WTC11 (cell line): ENCODE data around the gene NDUFA3.

Experiments used
- AFF4 ChIP-seq: sonication (generic); formaldehyde crosslinking; IDR thresholded peaks from 2 replicates; pipeline ENCODE4 v1.8.1; 2023; ENCODE audit warnings: mild to moderate bottlenecking, missing genetic modification reagents, borderline replicate concordance
- CTCF ChIP-seq: fragments of 200-600 bp; IDR thresholded peaks from 2 replicates; pipeline ENCODE4 v1.8.0; 2022; ENCODE audit warnings: antibody characterized with exemption
- ESRRA ChIP-seq: sonication (generic); formaldehyde crosslinking; IDR thresholded peaks from 2 replicates; pipeline ENCODE4 v1.8.1; 2022; ENCODE audit warnings: mild to moderate bottlenecking, missing genetic modification reagents, borderline replicate concordance
- FOXK1 ChIP-seq: sonication (generic); formaldehyde crosslinking; IDR thresholded peaks from 2 replicates; pipeline ENCODE4 v1.8.0; 2022; ENCODE audit warnings: mild to moderate bottlenecking, moderate library complexity, missing genetic modification reagents
- IRF2 ChIP-seq: sonication (generic); formaldehyde crosslinking; IDR thresholded peaks from 2 replicates; pipeline ENCODE4 v1.8.0; 2022; ENCODE audit warnings: low read depth, missing genetic modification reagents, borderline replicate concordance
- MAX ChIP-seq: sonication (generic); formaldehyde crosslinking; IDR thresholded peaks from 2 replicates; pipeline ENCODE4 v1.8.0; 2022; ENCODE audit warnings: mild to moderate bottlenecking, missing genetic modification reagents
- SMAD4 ChIP-seq: sonication (generic); formaldehyde crosslinking; IDR thresholded peaks from 2 replicates; pipeline ENCODE4 v1.8.0; 2022; ENCODE audit warnings: mild to moderate bottlenecking, missing genetic modification reagents
- TEAD4 ChIP-seq: sonication (generic); formaldehyde crosslinking; IDR thresholded peaks from 2 replicates; pipeline ENCODE4 v1.8.0; 2022; ENCODE audit warnings: mild to moderate bottlenecking, missing genetic modification reagents

GRCh38 chr19:54145541-54146158, 43.0 kb downstream of the NDUFA3 start:
- TF ChIP-seq MAX (CRISPR knock-in tag) (no peak), TEAD4 (CRISPR knock-in tag) (no peak), FOXK1 (CRISPR knock-in tag) (no peak), CTCF (no peak), IRF2 (CRISPR knock-in tag) (no peak), ESRRA (CRISPR knock-in tag) (no peak), SMAD4 (CRISPR knock-in tag) (no peak), AFF4 (CRISPR knock-in tag) (no peak)
